HG02571 (cell line): Measurements from ENCODE around the gene BOC.

Experiments used
- ATAC-seq: cut with Tn5 transposase; IDR thresholded peaks from one replicate; pipeline ENCODE4 v1.9.1; 2021; ENCODE audit warnings: mild to moderate bottlenecking, moderate library complexity; ENCODE audit not compliant: unreplicated experiment

Gene BOC

GRCh38 chr3:113193288-113193687 lies 18.1 kb upstream of the BOC start:
- ATAC-seq, result no peak

GRCh38 chr3:113193719-113194118 lies 17.6 kb upstream of the BOC start:
- no peak for ATAC-seq

DNA sequence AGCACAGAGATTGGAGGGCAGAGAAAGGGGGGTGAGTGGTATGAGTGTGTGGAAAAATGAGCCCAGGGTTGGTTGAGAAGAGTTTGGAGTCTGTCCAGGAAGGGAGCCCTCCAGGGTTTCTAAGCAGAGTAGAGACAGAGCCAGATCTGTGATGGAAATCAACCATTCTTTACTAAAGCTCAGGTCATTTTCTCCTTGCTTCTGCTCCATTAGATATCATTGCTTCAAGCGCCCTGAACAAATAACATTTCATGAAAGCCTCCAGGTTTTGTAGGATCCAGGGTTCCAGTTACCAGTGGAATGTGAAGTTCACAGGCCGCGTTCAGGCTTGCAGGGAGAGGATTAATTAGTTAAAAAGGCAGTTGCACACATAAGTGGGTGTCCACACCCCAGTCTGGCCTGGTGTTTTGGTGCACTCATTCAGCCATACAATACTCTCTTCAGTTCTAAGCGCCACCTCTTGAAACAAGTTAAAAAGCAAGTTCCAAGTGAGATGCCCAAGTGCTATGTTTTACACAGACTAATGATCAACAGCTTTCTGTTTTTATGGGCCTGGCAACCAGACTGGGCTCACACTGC lies 16.4 kb upstream of the BOC start:
- ATAC-seq, result no peak

DNA sequence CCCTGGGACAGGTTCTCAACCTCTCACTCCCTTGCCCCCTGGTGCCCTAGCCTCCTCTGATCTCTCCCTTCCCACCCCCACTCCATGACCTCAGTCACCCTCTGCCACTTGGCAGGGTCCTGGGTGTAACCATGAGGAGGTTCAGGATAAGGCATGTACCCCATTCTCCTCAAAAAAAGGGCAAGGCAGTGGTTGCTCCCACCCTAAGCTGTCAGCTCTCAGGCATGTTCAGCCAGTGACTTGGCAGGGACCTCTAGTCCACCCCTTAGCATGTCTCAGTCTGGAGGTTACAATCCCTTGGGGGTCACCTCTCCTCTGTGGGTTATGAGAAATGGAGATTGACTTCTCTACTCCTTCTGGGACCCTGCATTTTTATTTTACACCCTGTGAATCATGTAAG lies 11.0 kb upstream of the BOC start:
- ATAC-seq, result no peak

GRCh38 chr3:113200946-113201345 lies 10.4 kb upstream of the BOC start:
- no peak for ATAC-seq

DNA sequence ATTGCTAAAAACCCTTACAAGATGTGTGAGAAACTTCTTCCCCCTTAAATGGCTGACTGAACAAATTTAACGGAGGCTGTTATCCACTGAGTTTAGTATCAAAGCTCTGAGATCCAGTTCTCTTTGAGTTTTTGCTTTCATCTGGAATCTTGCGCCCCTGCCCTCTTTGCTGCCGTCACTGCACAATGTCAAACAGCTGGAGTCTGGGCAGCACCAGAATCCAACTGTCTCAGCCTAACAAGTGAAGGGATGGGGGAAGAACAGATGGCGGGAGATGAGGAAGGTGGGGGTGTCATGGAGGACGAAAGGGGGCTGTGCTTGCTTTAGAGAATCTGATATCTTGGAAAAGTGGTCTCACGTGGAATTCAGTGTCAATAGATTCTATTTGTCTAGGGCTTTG lies 7.0 kb upstream of the BOC start:
- ATAC-seq, result no peak

DNA sequence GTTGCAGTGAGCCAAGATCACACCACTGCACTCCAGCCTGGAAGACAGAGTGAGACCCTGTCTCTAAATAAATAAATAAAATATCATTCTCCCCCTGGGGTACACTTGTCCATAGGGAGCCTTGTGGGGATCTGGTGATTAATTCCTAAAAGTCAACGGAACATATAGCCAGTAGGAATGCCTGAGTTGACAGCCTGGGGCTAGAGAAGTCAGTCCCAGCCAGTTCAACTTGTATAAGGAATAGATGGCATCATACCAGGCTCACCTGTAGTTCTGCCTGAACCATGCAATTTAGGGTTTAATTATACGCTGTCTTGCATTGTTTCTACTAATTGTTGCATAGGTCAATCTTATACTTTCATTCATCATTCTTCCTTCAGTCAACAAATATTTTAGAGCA lies 5.9 kb upstream of the BOC start:
- no peak for ATAC-seq

GRCh38 chr3:113210604-113211329 lies 590 bp upstream of the BOC start:
- no peak for ATAC-seq

DNA sequence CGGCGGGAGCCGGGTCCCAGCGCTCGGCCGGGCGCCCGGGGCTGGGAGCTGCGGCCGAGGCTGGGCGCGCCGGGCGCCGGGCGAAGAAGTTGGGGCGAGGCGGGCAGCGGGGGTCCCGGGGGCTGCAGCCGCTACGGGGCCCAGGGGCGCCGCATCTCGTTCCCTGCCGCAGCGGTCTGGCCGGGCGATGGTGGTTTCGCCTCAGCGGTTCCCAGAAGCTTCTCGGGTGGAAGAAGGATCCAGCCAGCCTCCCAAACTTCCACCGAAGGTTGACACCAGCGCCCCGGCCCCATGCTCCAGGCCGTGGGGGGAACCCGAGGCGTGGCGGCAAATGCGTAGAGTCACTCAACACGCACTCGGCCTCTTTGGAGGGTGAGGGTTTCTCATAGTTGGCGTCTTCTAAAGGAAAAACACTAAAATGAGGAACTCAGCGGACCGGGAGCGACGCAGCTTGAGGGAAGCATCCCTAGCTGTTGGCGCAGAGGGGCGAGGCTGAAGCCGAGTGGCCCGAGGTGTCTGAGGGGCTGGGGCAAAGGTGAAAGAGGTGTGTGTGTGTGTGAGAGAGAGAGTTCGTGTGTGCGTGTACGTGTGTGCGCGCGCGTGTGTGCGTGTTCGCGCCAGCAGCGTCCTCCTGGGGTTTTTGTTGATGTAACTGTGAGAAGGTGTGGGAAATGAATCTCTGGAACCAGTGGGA lies 940 bp downstream of the BOC start:
- ATAC-seq, result no peak

DNA sequence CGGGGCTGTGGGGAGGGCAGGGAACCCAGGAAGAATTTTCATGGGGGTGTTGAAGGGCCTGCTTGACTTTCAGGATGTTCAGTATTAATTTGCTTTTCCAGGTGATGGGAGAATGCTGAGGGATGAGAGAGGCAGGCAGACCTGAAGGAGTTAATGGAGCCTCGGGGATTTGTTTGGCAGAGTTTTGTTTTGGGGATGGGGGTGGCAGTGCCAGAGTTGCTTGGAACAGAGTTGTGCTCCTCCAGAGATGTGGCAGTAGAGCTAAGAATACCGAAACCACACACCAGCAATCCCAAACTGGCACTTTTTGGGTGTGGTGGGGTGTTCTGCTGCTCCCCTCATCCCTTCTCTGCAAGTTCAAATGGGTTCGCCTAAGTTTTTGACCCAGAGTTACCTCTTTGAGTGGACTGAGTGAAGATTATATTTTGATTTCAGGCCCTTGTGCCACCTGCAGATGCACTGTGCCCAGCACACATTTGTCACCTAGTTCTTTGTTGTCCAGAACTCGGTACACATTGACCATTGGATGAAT lies 1.6 kb downstream of the BOC start:
- ATAC-seq, result no peak

DNA sequence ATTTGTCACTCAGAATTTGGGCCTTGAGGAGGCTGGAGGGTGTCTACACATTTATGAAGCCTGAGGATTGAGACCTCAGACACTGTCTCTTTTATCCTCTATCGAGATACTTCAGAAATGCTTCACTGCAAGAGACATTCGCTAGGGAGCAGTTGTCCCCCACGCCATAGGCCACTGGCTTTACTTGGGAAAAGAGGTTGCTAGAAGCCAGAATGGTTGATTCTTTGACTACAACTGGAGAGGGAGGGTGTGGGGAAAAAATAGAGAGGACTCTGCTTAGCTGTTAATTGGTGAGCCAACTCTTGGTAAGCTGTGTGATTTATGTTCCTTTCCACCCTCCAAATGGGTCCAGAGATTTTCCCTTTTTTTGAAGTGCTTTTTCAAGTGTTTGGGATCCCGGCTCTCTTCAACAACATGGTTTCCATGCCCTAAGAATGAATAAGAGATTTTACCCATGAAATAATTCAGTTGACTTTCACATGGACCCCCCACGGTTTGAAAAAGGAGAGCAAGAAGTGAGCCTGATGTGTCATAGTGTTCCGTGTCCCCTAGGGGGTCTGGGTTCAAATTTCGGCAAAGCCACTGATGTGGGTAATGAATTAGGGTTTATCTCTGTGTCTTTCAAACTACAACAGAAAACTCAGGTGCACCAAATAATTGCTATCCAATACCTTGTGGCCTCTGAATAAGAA lies 2.7 kb downstream of the BOC start:
- ATAC-seq, result no peak

- no peak for ATAC-seq
These were observed 3.7 kb downstream of the BOC start for GRCh38 chr3:113214917-113215595.

GRCh38 chr3:113216393-113216792 lies 5.0 kb downstream of the BOC start:
- no peak for ATAC-seq

- no peak for ATAC-seq
These were observed 6.8 kb downstream of the BOC start for GRCh38 chr3:113218011-113218680.

DNA sequence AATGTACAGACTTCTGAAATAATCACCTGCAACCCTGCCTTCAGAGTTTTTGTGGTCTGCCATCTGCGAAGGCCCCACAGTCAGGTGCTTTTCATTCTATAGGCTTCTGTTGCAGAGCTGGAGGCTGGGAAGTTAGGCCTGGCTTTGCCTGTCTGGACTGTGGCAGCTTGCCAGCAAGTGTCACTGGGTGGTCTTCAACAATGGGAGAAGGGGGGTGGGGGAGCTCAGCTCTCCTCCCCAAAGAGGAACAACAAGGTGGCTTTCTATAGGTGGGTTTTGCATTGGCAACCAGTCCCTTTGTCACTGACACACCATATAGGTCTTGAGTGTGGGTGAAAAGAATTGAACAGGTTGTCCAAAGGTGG lies 7.3 kb downstream of the BOC start:
- no peak for ATAC-seq

DNA sequence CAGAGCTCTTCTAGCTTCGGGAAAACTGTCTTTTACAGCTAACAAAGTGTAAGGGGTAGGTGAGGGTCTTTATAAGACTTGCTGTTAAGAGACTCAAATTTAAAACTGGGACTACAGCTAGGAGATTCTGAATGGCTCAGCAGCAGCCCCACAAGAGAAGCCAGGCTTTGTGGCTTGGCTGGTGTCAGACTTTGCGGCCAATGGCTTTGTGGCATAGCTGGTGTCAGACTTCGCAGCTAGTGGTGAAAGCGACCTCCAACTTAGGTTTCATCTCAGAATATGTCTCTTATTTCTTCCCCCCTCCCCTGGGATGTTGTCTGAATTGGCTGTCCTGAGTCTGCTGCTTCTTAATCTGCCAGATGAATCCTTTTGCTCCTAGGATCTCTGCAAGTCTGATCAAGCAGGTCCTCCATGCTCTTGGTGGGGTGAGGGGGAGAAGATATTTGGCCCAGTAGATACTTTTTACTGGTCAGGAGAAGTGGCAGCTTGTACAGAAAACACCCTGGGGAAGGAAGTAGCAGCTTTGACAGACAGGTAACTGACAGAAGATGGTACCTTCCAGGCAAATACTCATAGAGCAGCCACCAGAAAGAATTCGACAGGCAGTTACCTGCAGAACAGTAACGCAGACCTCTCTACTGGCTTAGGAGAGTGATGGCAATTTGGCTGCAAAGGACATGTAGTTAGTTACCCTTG lies 8.4 kb downstream of the BOC start:
- ATAC-seq, result no peak

GRCh38 chr3:113220721-113221120 lies 9.4 kb downstream of the BOC start:
- no peak for ATAC-seq

- no peak for ATAC-seq
These were observed 10.4 kb downstream of the BOC start for GRCh38 chr3:113221721-113222257.

GRCh38 chr3:113222451-113223086 lies 11.2 kb downstream of the BOC start:
- ATAC-seq, result no peak
